SK-N-DZ (cell line): ENCODE results near the gene MAML3.

Experiments used
- DNase-seq: peaks from one replicate; pipeline ENCODE4 v3.0.0-alpha.2; 2015; ENCODE audit warnings: low spot score

MAML3 gene

DNA sequence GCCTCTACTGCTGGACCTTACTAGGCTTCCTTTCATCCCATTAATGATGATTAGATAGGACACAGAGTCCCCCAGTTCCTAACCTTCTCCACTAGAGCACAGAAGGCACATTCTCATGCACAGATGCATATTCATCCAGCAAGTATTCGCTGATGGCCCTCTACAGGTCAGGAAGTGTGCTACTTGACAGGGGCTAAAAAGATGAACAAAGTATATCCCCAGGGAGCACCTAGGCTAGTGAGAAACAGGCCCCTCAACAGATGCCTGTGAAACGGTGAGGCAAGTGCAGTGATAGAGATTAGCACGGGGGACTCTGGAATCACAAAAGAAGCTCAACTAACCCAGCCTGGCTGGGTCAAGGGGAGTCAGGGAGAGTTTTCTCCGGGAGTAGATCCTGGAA, 392.5 kb downstream of the MAML3 start:
- peak; percentile 87 for DNase-seq

- DNase-seq, result no peak
Observed at GRCh38 chr4:139760567-139760966, 393.4 kb downstream of the MAML3 start.

DNA sequence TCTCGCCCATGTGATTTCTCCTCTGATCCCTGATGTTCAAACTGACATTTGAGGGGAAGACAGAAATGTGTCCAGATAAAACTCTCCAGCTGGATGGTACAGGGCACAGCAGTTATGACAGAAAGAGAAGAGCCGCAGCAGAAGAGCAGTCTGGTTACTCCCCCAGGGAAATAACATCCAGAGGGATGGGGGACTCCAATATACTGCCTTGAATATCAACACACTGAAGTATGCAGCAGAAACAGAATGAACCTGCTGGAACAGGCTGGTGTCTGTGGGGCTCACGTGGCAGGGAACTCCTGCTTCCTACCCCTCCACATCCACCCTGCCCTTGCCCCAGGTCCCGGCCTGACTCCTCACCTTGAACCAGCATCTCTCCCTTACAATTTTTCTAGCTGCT, 394.9 kb downstream of the MAML3 start:
- DNase-seq, result no peak

DNA sequence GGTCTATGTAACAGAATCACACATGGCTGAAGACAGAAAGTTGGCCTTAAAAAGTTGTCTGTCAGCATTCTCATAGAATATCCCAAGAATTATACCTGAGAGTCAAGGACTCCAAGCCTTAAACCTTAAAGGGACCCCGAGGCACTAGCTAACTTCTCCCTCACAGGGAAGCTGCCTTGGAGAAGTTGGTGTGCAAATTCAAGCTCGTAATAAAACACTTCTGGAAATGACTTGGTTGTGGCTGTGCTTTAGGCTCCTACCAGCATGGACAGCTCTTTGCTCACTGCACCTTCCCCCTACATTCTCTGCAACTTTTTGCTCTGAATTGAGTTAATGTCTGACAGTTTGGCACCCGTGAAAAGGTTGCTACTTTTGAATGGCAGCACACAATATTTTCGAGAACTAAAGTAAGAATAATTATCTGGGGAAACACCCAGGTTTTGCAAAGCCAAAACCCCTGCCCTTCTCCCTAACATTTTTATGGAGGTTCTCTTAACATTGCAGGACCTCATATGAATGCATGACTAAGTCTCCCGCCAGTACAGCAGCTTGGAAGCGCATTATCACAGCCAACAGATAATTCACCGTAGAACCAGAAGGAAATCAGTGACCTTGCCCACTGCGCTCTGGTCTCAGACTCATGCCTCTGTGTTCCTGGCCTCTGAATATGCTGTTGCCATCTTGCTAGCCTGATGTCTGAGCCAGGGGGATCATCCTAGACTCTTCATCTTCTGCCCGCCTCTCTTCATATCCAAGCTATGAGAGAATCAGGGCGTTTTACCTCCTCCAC, 397.4 kb downstream of the MAML3 start:
- DNase-seq, result no peak

- no peak for DNase-seq
Observed at GRCh38 chr4:139754938-139755337, 399.0 kb downstream of the MAML3 start.

DNA sequence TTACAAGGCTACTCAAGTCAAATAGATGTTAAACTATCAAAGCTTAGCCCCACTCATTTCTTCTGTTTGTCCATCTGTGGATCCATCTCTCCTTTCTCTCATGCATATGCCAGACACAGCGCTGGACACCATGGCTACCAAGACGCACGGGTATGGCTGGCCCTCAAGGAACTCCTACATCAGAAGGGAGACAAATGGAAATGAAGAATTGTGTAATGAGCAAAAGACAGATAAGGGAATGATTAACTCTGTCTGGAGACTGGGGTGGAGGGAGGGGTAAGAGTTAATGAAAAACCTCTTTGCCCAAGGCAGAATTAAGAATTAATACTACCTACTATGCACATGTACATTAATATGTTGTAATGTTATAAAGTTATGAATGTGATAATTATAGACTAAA, 400.3 kb downstream of the MAML3 start:
- DNase-seq, result no peak

- no peak for DNase-seq
Observed at GRCh38 chr4:139749835-139750498, 404.0 kb downstream of the MAML3 start.

GRCh38 chr4:139749338-139749737, 404.6 kb downstream of the MAML3 start:
- DNase-seq, result no peak

- peak; percentile 50 for DNase-seq
Observed at GRCh38 chr4:139746431-139747171, 407.4 kb downstream of the MAML3 start.

GRCh38 chr4:139745111-139745639, 408.8 kb downstream of the MAML3 start:
- no peak for DNase-seq

- DNase-seq, result no peak
Observed at GRCh38 chr4:139744232-139744631, 409.8 kb downstream of the MAML3 start.

DNA sequence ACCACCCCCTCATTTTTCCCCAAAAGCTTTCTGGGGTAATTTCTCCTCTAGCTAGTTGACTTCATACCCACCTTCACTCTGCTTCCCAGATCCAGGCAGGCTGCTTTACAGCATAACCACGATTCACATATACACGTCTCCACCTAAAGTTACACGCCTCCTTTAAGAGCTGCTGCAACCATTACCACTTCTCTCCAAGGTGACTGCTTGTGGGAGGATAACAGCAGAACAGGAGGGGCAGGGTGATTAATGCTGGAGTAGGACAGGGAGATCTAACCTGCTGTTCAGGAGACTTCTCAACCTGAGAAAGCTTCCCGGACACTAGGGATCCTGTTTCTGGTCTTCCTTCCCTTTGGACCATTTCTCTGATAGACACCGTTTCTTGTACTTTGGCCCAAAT, 411.0 kb downstream of the MAML3 start:
- DNase-seq, result no peak

DNA sequence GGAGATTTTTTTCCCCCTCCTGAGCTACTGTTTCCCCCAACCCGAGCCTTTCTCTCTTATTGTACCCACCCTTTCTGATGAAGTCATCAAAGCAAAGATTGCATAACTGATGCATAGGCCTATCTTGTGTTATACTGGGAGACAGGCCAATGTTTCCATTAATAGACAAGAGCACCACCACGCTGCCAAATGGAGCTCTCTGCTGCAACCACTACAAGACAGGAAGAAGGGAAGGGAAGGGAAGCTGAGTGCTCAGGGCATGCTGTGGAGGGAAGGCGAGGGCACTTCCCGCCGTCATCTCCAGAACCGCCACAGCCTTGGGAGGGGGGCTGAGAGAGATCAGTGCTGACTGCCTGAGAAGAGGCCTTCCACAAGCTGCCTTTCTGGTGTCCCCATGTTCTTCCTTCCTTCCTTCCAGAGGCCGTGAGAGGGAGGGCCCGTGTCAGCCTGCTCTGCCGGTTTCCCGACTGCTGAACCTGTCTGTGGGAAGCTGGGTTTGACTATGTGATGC, 413.4 kb downstream of the MAML3 start:
- DNase-seq, result no peak

GRCh38 chr4:139740121-139740520, 413.9 kb downstream of the MAML3 start:
- no peak for DNase-seq

DNA sequence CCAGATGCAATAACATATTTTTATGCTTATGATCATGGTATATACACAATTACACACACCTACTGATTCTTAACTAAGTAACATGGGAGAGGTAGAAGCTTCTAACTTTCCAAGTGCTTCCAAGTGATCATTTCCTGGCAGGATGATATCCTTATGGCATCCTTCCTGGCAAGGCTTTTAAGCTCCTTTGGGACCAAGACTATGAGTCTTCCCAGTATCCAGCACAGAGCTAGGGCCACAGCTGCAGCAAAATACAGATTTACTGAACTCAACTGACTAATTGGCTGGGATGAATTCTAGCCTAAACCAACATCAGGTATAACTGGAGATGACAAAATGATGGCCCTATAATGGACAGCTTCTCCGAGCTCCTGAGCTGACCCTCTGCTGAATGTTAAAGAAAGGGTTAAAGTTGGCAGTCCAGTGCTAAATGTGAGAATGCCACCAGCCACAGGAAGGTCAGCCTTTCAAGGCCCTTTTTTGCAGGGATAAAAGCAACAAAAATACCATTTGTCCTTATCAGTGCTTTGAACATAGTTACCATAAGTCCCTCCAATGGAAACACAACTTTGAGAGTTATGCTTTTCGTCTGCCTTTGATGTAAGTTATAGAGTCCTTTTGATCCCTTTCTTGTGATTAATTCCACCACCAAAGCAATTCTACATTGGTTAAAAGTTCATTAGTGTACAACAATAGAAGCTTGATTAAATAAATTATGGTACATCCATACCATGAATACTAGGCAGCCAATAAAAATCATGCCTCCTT, 415.0 kb downstream of the MAML3 start:
- no peak for DNase-seq

GRCh38 chr4:139736661-139737060, 417.3 kb downstream of the MAML3 start:
- no peak for DNase-seq

DNA sequence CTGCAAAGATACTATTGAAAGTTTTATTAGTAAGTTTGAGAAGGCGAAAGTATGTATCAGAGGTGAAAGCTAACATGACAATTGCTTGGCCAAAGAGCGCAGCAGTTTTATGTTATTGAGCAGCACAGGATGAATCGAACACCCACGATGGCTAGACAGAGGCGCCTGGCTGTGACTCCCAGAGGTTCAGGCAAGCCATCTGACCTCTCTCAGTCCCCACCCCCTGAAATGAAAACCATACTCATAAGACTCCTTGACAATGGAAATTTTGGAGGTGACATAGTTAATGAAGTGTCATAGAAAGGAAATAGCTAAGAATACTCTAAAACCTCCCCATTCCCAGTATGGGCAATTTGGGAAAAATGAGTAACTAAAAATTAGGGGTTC, 417.7 kb downstream of the MAML3 start:
- DNase-seq, result peak; percentile 23

- peak; percentile 79 for DNase-seq
Observed at GRCh38 chr4:139735381-139736273, 418.4 kb downstream of the MAML3 start.

DNA sequence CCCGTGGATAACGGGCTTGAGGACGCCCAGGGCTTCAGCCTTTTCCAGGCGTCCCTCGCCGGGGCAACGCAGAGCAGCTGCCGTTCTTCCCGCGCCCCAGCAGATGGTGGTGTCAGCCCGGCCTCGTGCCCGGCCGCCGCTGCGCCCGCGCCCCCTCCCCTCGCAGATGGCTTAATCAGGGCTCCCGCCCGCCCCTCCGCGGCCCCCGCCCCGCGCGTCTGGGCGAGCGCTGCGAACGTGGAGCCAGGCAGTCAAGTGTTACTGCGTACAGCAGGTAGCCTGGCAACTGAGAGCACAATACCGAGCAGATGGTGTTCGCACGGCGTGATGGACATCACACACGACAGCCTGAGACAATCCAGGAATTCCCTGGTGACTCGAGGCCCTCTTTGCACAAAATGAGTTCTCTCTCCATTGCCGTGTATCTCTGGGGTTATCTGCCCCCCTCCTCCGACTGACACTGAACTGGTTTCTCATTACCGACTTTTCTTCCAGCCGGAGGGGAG, 419.1 kb downstream of the MAML3 start:
- DNase-seq, result peak; percentile 99
